Measurements from ENCODE around the gene IL1RN. TPM values are rescaled to one million over a fixed set of nuclear protein-coding genes. Genes with fewer than 3 reads are reported as not detected.

Gene IL1RN
- total and polyA plus RNA-seq, 3 donors from 2014 or later = 3.2 to 18.4 (median 5.6) TPM

GRCh38 chr2:113149553-113150257 lies 22.3 kb downstream of the IL1RN start:
- Histone ChIP-seq H3K4me1 (no peaks in the 10 kb centered on the region), H3K27me3 (no peaks in the 10 kb centered on the region), H3K36me3 (ENCODE audit: low read depth, missing control alignments) (no peaks in the 10 kb centered on the region), H3K9me3 (no peaks in the 10 kb centered on the region), H3K4me3 (no peak overlapping the region), H3K27ac (no peak overlapping the region)
- no peak for TF ChIP-seq POLR2A (IDR thresholded peaks at IDR 0.05)
- TF ChIP-seq, protein P1, sequence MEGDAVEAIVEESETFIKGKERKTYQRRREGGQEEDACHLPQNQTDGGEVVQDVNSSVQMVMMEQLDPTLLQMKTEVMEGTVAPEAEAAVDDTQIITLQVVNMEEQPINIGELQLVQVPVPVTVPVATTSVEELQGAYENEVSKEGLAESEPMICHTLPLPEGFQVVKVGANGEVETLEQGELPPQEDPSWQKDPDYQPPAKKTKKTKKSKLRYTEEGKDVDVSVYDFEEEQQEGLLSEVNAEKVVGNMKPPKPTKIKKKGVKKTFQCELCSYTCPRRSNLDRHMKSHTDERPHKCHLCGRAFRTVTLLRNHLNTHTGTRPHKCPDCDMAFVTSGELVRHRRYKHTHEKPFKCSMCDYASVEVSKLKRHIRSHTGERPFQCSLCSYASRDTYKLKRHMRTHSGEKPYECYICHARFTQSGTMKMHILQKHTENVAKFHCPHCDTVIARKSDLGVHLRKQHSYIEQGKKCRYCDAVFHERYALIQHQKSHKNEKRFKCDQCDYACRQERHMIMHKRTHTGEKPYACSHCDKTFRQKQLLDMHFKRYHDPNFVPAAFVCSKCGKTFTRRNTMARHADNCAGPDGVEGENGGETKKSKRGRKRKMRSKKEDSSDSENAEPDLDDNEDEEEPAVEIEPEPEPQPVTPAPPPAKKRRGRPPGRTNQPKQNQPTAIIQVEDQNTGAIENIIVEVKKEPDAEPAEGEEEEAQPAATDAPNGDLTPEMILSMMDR (IDR thresholded peaks at IDR 0.05) = no peak
- intact Hi-C loops (cut with DNase I; ENCODE audit: low total_unique reads) = no loop called here
- 89 to 91% methylated on average over 1 of the region's 1 CpG for WGBS, 2 donors
- no peak for DNase-seq

DNA sequence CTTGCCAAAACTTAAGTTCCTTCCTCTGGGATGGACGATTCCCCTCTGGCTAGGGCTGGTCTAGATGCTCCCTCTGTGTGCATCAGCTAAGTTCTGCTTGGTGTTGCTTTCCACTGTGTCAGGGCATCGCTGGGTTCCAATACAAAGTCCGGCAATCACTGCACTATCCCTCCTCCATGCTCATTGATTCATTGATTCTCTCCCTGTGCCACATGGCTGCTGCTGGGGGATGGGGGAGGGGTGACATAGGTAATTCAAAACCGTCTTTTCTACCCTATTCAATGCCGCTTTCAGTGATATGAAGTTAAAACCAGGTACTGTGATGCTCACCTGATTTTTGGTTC lies 22.8 kb downstream of the IL1RN start:
- H3K27me3 ChIP-seq = no peaks in the 10 kb centered on the region
- WGBS, 2 donors = 83 to 84% methylated on average over 5 of the region's 5 CpGs
- no peak overlapping the region for H3K27ac ChIP-seq
- H3K4me1 ChIP-seq = no peaks in the 10 kb centered on the region
- H3K36me3 ChIP-seq (ENCODE audit: low read depth, missing control alignments) = no peaks in the 10 kb centered on the region
- DNase-seq = no peak
- no peak for TF ChIP-seq POLR2A (IDR thresholded peaks at IDR 0.05)
- TF ChIP-seq, protein P1 (IDR thresholded peaks at IDR 0.05) = no peak
- intact Hi-C loops (cut with DNase I; ENCODE audit: low total_unique reads) = no loop called here
- no peak overlapping the region for H3K4me3 ChIP-seq
- H3K9me3 ChIP-seq = no peaks in the 10 kb centered on the region

DNA sequence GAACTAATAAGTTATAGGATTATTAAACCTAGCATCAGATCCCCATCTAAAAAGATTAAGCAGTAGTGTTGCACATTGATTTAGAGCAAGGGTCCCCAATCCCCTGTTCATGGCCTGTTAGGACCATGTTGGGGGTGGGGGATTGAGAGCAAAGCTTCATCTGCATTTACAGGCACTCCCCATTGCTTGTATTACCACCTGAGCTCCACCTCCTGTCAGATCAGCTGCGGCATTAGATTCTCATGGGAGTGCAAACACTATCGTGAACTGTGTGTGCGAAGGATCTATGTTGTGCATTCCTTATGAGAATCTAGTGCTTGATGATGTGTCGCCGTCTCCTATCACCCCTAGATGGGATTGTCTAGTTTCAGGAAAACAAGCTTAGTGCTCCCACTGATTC lies 27.9 kb downstream of the IL1RN start:
- Histone ChIP-seq H3K9me3 (no peaks in the 10 kb centered on the region), H3K36me3 (ENCODE audit: low read depth, missing control alignments) (no peaks in the 10 kb centered on the region), H3K27me3 (no peaks in the 10 kb centered on the region), H3K4me1 (no peaks in the 10 kb centered on the region), H3K27ac (no peak overlapping the region), H3K4me3 (no peak overlapping the region)
- DNase-seq = no peak
- no peak for TF ChIP-seq POLR2A (IDR thresholded peaks at IDR 0.05)
- TF ChIP-seq, protein P1 (IDR thresholded peaks at IDR 0.05) = no peak
- WGBS, 2 donors = 90 to 94% methylated on average over 5 of the region's 5 CpGs
- intact Hi-C loops (cut with DNase I; ENCODE audit: low total_unique reads) = no loop called here

GRCh38 chr2:113156278-113157117 lies 29.1 kb downstream of the IL1RN start:
- WGBS, 2 donors = 32 to 44% methylated on average over 10 of the region's 10 CpGs
- DNase-seq = peak; percentile 44
- Histone ChIP-seq H3K4me1 (no peaks in the 10 kb centered on the region), H3K9me3 (no peaks in the 10 kb centered on the region), H3K27ac (no peak overlapping the region), H3K27me3 (no peaks in the 10 kb centered on the region), H3K36me3 (ENCODE audit: low read depth, missing control alignments) (no peaks in the 10 kb centered on the region), H3K4me3 (peak overlapping the region; percentile 27 to 41)
- TF ChIP-seq, protein P1 (IDR thresholded peaks at IDR 0.05) = no peak
- no peak for TF ChIP-seq POLR2A (IDR thresholded peaks at IDR 0.05)
- intact Hi-C loops (cut with DNase I; ENCODE audit: low total_unique reads) = no loop called here

All from testis (tissue), 3 donors.